IMR-90 (cell line): ENCODE data around the gene KCNK5. TPM values are rescaled to one million over a fixed set of nuclear protein-coding genes. Genes with fewer than 3 reads are reported as not detected.

ENCODE experiments used
- ATAC-seq: fragments of 200-7000 bp; cut with Tn5 transposase; 2 replicates; pipeline ENCODE4 v1.9.1; 2020; ENCODE audit warnings: low read depth, mild to moderate bottlenecking, moderate library complexity
- BruUV-seq: library from RNA; stranded (reverse); fragments of 400-500 nt; replicated peaks from 2 replicates; lab custom pipeline; 2021; lab: Mats Ljungman, UMichigan
- CTCF ChIA-PET: fragments of 300-600 bp; formaldehyde crosslinking; extraction: SDS; loops from one replicate; lab custom pipeline; 2021; ENCODE audit warnings: antibody characterized with exemption; lab: Yijun Ruan, JAX
- POLR2A ChIA-PET: fragments of 300-600 bp; sonication (Branson Sonifier 250); formaldehyde crosslinking; loops from one replicate; lab custom pipeline; 2022; ENCODE audit warnings: antibody characterized with exemption; ENCODE audit not compliant: unreplicated experiment; lab: Charles Lee
- DNase-seq: peaks from one replicate; pipeline ENCODE4 v3.0.0; 2013
- H2AFZ ChIP-seq: replicated peaks from 2 replicates; pipeline ENCODE3; 2013; ENCODE audit warnings: low read length, mild to moderate bottlenecking; ENCODE audit not compliant: poor library complexity
- H2AK5ac ChIP-seq: 2 replicates; pipeline ENCODE4 v1.6.1; 2013; ENCODE audit warnings: low read depth, low read length, inconsistent platforms
- H2AK9ac ChIP-seq: replicated peaks from 2 replicates; pipeline ENCODE3; 2013; ENCODE audit warnings: mild to moderate bottlenecking, low read depth, low read length, moderate library complexity; ENCODE audit not compliant: poor library complexity
- H2BK120ac ChIP-seq: 2 replicates; pipeline ENCODE4 v1.6.1; 2013; ENCODE audit warnings: low read depth, low read length, inconsistent platforms
- H2BK15ac ChIP-seq: 3 replicates; pipeline ENCODE4 v1.6.1; 2013; ENCODE audit warnings: low read depth, low read length, inconsistent platforms
- H2BK20ac ChIP-seq: 2 replicates; pipeline ENCODE4 v1.6.1; 2013; ENCODE audit warnings: low read depth, mild to moderate bottlenecking, inconsistent platforms, low read length, moderate library complexity
- H2BK5ac ChIP-seq: 2 replicates; pipeline ENCODE4 v1.6.1; 2013; ENCODE audit warnings: mild to moderate bottlenecking, low read depth, low read length, inconsistent platforms; ENCODE audit not compliant: poor library complexity, severe bottlenecking
- H3K14ac ChIP-seq: replicated peaks from 2 replicates; pipeline ENCODE4 v1.6.1; 2013; ENCODE audit warnings: low read depth, low read length, inconsistent platforms
- H3K18ac ChIP-seq: 2 replicates; pipeline ENCODE4 v1.6.1; 2013; ENCODE audit warnings: low read depth, low read length, control low read depth
- H3K23ac ChIP-seq: 2 replicates; pipeline ENCODE4 v1.6.1; 2013; ENCODE audit warnings: low read depth, low read length, inconsistent platforms
- H3K27ac ChIP-seq: 2 replicates; pipeline ENCODE4 v1.5.1; 2013; ENCODE audit warnings: mild to moderate bottlenecking, control low read depth, low read length; ENCODE audit not compliant: insufficient read depth
- H3K27me3 ChIP-seq: 2 replicates; pipeline ENCODE4 v1.6.1; 2013; ENCODE audit warnings: low read length; ENCODE audit not compliant: control insufficient read depth, insufficient read depth
- H3K36me3 ChIP-seq: 2 replicates; pipeline ENCODE4 v1.6.1; 2013; ENCODE audit warnings: low read length, mixed read lengths; ENCODE audit not compliant: control insufficient read depth, insufficient read depth
- H3K4ac ChIP-seq: 2 replicates; pipeline ENCODE4 v1.6.1; 2013; ENCODE audit warnings: low read depth, low read length, inconsistent platforms
- H3K4me1 ChIP-seq: 2 replicates; pipeline ENCODE4 v1.6.1; 2013; ENCODE audit warnings: low read length, mixed read lengths; ENCODE audit not compliant: control insufficient read depth, insufficient read depth
- H3K4me2 ChIP-seq: 2 replicates; pipeline ENCODE4 v1.6.1; 2013; ENCODE audit warnings: low read depth, mild to moderate bottlenecking, control low read depth, low read length, moderate library complexity
- H3K4me3 ChIP-seq: 2 replicates; pipeline ENCODE4 v1.5.1; 2013; ENCODE audit warnings: low read depth, mild to moderate bottlenecking, control low read depth, low read length, moderate library complexity; ENCODE audit not compliant: insufficient read depth
- H3K56ac ChIP-seq: 2 replicates; pipeline ENCODE4 v1.6.1; 2013; ENCODE audit warnings: low read length, inconsistent platforms; ENCODE audit not compliant: insufficient read depth; ENCODE audit errors: extremely low read depth
- H3K79me1 ChIP-seq, 2 experiments: 2 replicates each; pipeline ENCODE4 v1.6.1; 2013; ENCODE audit warnings: low read length in 2 of 2, inconsistent platforms in 1 of 2, low read depth in 1 of 2
- H3K9ac ChIP-seq: 2 replicates; pipeline ENCODE4 v1.6.1; 2013; ENCODE audit warnings: low read depth, low read length, control low read depth
- H3K9me1 ChIP-seq: 2 replicates; pipeline ENCODE4 v1.6.1; 2013; ENCODE audit warnings: low read length, inconsistent platforms; ENCODE audit not compliant: insufficient read depth
- H3K9me3 ChIP-seq: 2 replicates; pipeline ENCODE4 v1.6.1; 2013; ENCODE audit warnings: low read length; ENCODE audit not compliant: control insufficient read depth, insufficient read depth
- H4K20me1 ChIP-seq: 2 replicates; pipeline ENCODE4 v1.6.1; 2013; ENCODE audit warnings: low read length, inconsistent platforms; ENCODE audit not compliant: insufficient read depth
- H4K5ac ChIP-seq: 2 replicates; pipeline ENCODE4 v1.6.1; 2013; ENCODE audit warnings: mild to moderate bottlenecking, low read depth, low read length, control low read depth
- H4K8ac ChIP-seq, 2 experiments: 2 replicates each; pipeline ENCODE4 v1.6.1; 2013; ENCODE audit warnings: low read depth in 2 of 2, low read length in 2 of 2, control low read depth in 1 of 2, inconsistent platforms in 1 of 2
- H4K91ac ChIP-seq: 2 replicates; pipeline ENCODE4 v1.6.1; 2013; ENCODE audit warnings: low read depth, low read length, inconsistent platforms; ENCODE audit not compliant: insufficient read depth
- SMC3 ChIP-seq: fragments of 150-350 bp; IDR thresholded peaks from 2 replicates; pipeline ENCODE4 v1.6.1; 2016; ENCODE audit warnings: low read depth, mild to moderate bottlenecking, antibody characterized with exemption, low read length, moderate library complexity
- WGBS, 2 experiments: methylation state at CpG; one replicate each; pipeline versions ENCODE4 v1.1.5 to v1.1.7; 2013; ENCODE audit warnings: missing lambda C conversion rate in 2 of 2; ENCODE audit not compliant: insufficient read length in 1 of 2; ENCODE audit errors: extremely low coverage in 2 of 2; 5-methylcytosine and 5-hydroxymethylcytosine counted together
- dilution Hi-C: fragments of 300-500 bp; cut with HindIII; formaldehyde crosslinking; loops from one replicate; pipeline ENCODE4 v1.14.3; 2018; ENCODE audit warnings: low sequenced_read_pairs; ENCODE audit not compliant: unreplicated experiment
- in situ Hi-C: fragments of 300-500 bp; cut with MboI; formaldehyde crosslinking; loops from 3 replicates; pipeline ENCODE4 v1.14.3; 2019; ENCODE audit warnings: low sequenced_read_pairs, inconsistent platforms, mixed read lengths
- intact Hi-C: fragments of 100-400 bp; cut with micrococcal nuclease; formaldehyde crosslinking; loops from 2 replicates; pipeline ENCODE4 v1.10.0; 2022
- polyA plus RNA-seq, 3 experiments: library from polyadenylated mRNA; depleted of rRNA; stranded (reverse); fragments of >200 nt; gene quantifications; 2 replicates each; pipeline ENCODE4 v1.2.3, GENCODE V29; 2012; ENCODE audit warnings: low replicate concordance in 1 of 3
- total RNA-seq: library from RNA; depleted of rRNA; stranded (reverse); fragments of >200 nt; gene quantifications from 2 replicates; pipeline ENCODE4 v1.2.3, GENCODE V29; 2012

The KCNK5 gene
- total and polyA plus RNA-seq, 2 of the 4 experiments (the other 2 are of a cell fraction), result not detected

DNA sequence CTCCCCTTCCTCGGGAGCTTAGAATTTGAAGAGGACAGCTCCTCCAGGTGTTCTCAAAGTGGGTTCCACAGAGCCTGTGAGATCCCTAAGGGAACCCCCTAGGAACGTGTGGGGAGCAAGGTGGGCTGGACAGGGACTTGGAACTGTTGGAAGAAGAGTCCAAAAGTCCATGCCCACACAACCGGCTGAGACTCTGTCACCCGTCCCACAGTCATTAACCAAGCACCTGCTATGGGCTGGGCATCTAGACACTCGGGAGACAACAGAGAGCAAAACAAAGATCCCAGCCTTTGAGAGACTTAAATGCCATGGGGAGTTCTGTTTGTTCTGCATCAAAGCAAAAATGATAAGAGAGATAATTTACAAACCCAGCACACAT is 62.4 kb downstream of the KCNK5 start:
- ChIA-PET CTCF (interaction anchor here (0.6 to 2.0 kb wide), 2 partner anchors 136 to 161 kb away, joined by 5 to 8 read pairs; no protein-coding TSS in a partner anchor), POLR2A (no interaction called here)
- in situ Hi-C loops (loop anchor here (5.0 kb wide), 1 partner anchor 140 kb away; no protein-coding TSS in a partner anchor), dilution Hi-C loops (no loop called here), intact Hi-C loops (loop anchor here (1.0 to 2.0 kb wide), 3 partner anchors 136 to 294 kb away; no protein-coding TSS in a partner anchor)
- Histone ChIP-seq H3K36me3 (no peaks in the 10 kb centered on the region), H4K5ac (no peak overlapping the region), H2AK9ac (no peak overlapping the region), H2BK20ac (no peak overlapping the region), H2BK120ac (no peak overlapping the region), H3K27ac (no peak overlapping the region), H2BK5ac (no peak overlapping the region), H4K20me1 (no peaks in the 10 kb centered on the region), H3K14ac (no peak overlapping the region), H4K8ac (no peak overlapping the region), H3K4me2 (no peak overlapping the region), H3K27me3 (no peaks in the 10 kb centered on the region; the same call in 1 of the 2 replicates), H3K4me3 (no peak overlapping the region), H4K91ac (no peak overlapping the region), H3K56ac (no peak overlapping the region), H2AK5ac (no peak overlapping the region), H3K79me1 (no peaks in the 10 kb centered on the region), H3K9ac (no peak overlapping the region), H3K4me1 (no peaks in the 10 kb centered on the region), H3K9me1 (no peaks in the 10 kb centered on the region), H3K18ac (no peak overlapping the region), H3K4ac (no peak overlapping the region), H2BK15ac (no peak overlapping the region), H3K23ac (no peak overlapping the region), H2AFZ (no peak overlapping the region), H3K9me3 (no peaks in the 10 kb centered on the region)
- TF ChIP-seq SMC3, result no peak
- DNase-seq (no peak), ATAC-seq (no peak)
- BruUV-seq, result no TSS peak
- 40% methylated on average over 1 of the region's 5 CpGs; no CpG with 5 or more reads in 1 of the 2 experiments for WGBS, 2 experiments
